ENCODE data around the gene TLX2.

Gene TLX2

DNA sequence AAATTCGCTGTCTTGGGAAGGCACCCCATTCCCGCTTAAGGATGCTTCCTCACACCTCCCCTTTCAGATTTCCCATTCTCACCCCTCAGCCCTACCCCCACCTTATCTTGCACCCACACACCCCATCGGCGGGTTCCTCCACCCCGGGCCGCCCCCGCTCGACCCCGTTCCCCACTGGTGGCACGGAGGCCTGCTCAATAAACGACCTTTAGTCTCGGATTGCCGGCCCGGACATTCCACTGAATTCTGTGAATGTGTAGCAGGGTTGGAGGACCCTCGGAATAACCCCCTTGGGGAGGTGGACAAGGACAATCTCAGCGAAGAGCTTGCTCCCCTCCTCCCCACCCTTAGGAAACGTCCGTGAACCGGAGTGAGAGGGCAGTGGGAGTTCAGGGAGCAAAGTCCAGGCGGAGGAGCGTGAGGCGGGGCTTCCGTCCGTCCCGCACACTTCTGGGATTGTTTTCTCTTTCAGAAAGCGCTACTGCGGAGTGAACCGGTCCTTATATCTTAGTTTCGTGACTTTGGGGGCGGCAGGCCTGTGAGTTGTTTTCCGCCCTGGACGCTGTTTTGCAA lies 12.0 kb upstream of the TLX2 start:
- Histone ChIP-seq H3K27ac (ENCODE audit: low read depth, low read length, poor library complexity, severe bottlenecking) (no peak overlapping the region), H3K79me2 (ENCODE audit: insufficient read depth, low read length) (no peaks in the 10 kb centered on the region), H3F3A (ENCODE audit: insufficient read depth, low read length) (no peaks in the 10 kb centered on the region), H3K4me2 (ENCODE audit: low read length) (peak overlapping the region; percentile 61), H2AFZ (ENCODE audit: low read length) (no peak overlapping the region), H3K27me3 (ENCODE audit: insufficient read depth, low read length) (peaks cover 25% of the 10 kb centered on the region; the same call in 1 of the 2 replicates), H3K36me3 (ENCODE audit: insufficient read depth, low read length) (peaks cover 17% of the 10 kb centered on the region), H4K20me1 (ENCODE audit: insufficient read depth, low read length) (no peaks in the 10 kb centered on the region), H3K4me3 (ENCODE audit: low read depth, low read length, poor library complexity, severe bottlenecking) (peak overlapping the region; percentile 53), H3K9ac (ENCODE audit: low read length) (peak overlapping the region; percentile 61), H3K4me1 (ENCODE audit: insufficient read depth, low read length, severe bottlenecking) (peaks cover 30% of the 10 kb centered on the region), H3K9me2 (ENCODE audit: low read depth, low read length) (no peaks in the 10 kb centered on the region), H3K9me3 (ENCODE audit: low read length) (no peaks in the 10 kb centered on the region)
- TF ChIP-seq, protein P1, sequence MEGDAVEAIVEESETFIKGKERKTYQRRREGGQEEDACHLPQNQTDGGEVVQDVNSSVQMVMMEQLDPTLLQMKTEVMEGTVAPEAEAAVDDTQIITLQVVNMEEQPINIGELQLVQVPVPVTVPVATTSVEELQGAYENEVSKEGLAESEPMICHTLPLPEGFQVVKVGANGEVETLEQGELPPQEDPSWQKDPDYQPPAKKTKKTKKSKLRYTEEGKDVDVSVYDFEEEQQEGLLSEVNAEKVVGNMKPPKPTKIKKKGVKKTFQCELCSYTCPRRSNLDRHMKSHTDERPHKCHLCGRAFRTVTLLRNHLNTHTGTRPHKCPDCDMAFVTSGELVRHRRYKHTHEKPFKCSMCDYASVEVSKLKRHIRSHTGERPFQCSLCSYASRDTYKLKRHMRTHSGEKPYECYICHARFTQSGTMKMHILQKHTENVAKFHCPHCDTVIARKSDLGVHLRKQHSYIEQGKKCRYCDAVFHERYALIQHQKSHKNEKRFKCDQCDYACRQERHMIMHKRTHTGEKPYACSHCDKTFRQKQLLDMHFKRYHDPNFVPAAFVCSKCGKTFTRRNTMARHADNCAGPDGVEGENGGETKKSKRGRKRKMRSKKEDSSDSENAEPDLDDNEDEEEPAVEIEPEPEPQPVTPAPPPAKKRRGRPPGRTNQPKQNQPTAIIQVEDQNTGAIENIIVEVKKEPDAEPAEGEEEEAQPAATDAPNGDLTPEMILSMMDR (IDR thresholded peaks at IDR 0.05; ENCODE audit: low read length) = no peak
- no peak for TF ChIP-seq EZH2 (IDR thresholded peaks at IDR 0.05; ENCODE audit: borderline replicate concordance, low read length)

DNA sequence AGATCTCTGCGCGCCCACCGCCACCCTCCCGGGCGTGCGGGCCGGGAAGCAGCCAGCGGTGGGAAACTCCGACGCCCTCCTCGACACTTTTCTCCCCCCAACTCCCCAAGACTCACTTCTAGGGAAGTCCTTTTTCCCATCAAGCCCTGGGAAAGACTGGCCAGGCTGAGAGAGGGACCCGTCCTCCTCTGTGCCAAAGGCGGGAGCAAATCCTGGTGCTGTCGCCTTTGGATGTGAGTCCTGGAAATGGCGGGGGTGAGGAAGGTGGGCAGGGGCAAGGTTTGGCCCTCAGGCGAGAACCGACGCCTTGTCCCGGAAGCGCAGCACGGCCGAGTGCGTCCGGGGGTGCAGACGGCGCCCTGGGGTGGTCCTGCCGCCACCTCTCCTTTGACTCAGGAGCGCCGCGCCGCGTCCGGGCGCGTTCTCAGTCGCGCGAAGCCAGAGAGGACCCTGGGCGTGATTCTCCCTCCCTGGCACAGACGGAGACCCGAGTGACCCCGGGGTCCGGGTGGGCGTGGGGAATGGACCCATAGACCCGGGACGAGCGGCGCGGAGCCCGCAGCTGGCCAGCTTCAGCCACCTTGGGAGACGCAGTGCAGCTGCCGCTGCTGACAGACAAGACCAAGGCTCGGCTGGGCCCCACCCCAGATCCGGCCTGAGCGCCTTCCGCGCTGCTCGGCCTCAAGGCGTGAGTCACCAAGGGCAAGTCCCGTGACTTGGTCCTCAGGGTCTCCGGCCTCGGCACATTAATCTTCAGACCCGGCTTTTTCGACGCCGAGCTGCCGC lies 11.3 kb upstream of the TLX2 start:
- Histone ChIP-seq H3F3A (ENCODE audit: insufficient read depth, low read length) (no peaks in the 10 kb centered on the region), H3K27me3 (ENCODE audit: insufficient read depth, low read length) (peaks cover 25% of the 10 kb centered on the region; the same call in 1 of the 2 replicates), H2AFZ (ENCODE audit: low read length) (no peak overlapping the region), H3K9me3 (ENCODE audit: low read length) (no peaks in the 10 kb centered on the region), H3K27ac (ENCODE audit: low read depth, low read length, poor library complexity, severe bottlenecking) (no peak overlapping the region), H3K9me2 (ENCODE audit: low read depth, low read length) (no peaks in the 10 kb centered on the region), H3K9ac (ENCODE audit: low read length) (peak overlapping the region; percentile 61), H4K20me1 (ENCODE audit: insufficient read depth, low read length) (no peaks in the 10 kb centered on the region), H3K4me3 (ENCODE audit: low read depth, low read length, poor library complexity, severe bottlenecking) (peak overlapping the region; percentile 53), H3K79me2 (ENCODE audit: insufficient read depth, low read length) (no peaks in the 10 kb centered on the region), H3K4me1 (ENCODE audit: insufficient read depth, low read length, severe bottlenecking) (peaks cover 31% of the 10 kb centered on the region), H3K4me2 (ENCODE audit: low read length) (peak overlapping the region; percentile 61), H3K36me3 (ENCODE audit: insufficient read depth, low read length) (peaks cover 17% of the 10 kb centered on the region)
- TF ChIP-seq, protein P1 (IDR thresholded peaks at IDR 0.05; ENCODE audit: low read length) = peak; percentile 58
- TF ChIP-seq EZH2 (IDR thresholded peaks at IDR 0.05; ENCODE audit: borderline replicate concordance, low read length) = no peak

DNA sequence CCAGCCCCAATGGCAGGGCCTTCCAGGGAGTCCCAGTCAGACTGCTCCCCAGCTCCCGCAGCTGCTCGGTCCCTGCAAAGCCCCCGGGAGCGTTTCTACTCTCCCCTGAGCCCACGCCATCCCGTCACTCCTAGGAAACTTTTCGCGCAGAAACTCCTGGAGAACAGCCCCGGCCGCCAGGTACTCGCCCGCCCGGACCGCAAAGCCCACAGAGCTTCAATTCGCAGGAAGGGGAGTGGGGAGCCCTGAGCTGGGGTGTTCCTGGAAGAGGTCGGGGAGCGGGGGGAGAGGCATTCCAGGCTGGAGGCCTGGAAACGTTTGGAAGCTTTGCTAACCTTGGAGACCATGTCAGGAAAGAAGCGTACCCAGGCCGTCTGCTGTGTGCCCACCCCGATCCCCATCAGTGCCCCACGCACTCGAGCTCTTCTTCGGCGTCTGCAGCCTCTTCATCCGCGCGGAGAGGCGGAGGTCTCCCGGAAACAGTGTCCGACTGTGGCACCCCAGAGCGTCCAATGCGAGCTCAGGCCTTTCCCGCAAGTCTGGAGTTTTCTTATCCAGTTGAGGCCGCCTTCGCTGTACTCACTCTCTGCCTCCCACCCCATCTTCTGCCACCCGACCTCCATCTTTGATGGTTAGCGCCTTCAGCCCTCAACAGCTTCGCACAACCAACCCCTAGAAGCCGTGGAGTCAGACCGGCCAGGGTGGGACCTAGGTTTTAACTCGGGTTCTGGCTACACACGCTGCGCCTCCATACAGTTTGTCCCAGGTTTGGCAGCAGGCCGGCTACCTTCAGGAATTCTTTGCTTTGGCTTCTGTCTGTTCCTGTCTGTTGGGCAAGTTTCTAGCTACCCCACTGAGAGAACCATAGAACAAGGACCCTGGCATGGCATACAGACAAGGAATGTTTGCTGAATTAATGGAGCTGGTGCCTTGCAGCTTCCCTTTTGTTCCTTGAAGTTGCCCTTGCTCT lies 10.5 kb upstream of the TLX2 start:
- H3K4me3 ChIP-seq (ENCODE audit: low read depth, low read length, poor library complexity, severe bottlenecking) = peak overlapping the region; percentile 53
- no peaks in the 10 kb centered on the region for H3K9me2 ChIP-seq (ENCODE audit: low read depth, low read length)
- H3K36me3 ChIP-seq (ENCODE audit: insufficient read depth, low read length) = peaks cover 17% of the 10 kb centered on the region
- TF ChIP-seq, protein P1 (IDR thresholded peaks at IDR 0.05; ENCODE audit: low read length) = no peak
- H3K9me3 ChIP-seq (ENCODE audit: low read length) = no peaks in the 10 kb centered on the region
- H2AFZ ChIP-seq (ENCODE audit: low read length) = no peak overlapping the region
- no peaks in the 10 kb centered on the region for H4K20me1 ChIP-seq (ENCODE audit: insufficient read depth, low read length)
- peaks cover 24% of the 10 kb centered on the region; the same call in 1 of the 2 replicates for H3K27me3 ChIP-seq (ENCODE audit: insufficient read depth, low read length)
- H3K27ac ChIP-seq (ENCODE audit: low read depth, low read length, poor library complexity, severe bottlenecking) = no peak overlapping the region
- H3K4me1 ChIP-seq (ENCODE audit: insufficient read depth, low read length, severe bottlenecking) = peaks cover 38% of the 10 kb centered on the region
- H3K79me2 ChIP-seq (ENCODE audit: insufficient read depth, low read length) = no peaks in the 10 kb centered on the region
- H3F3A ChIP-seq (ENCODE audit: insufficient read depth, low read length) = no peaks in the 10 kb centered on the region
- H3K9ac ChIP-seq (ENCODE audit: low read length) = peak overlapping the region; percentile 61; the same call in 1 of the 2 replicates
- H3K4me2 ChIP-seq (ENCODE audit: low read length) = peak overlapping the region; percentile 61
